Endothelial cell of umbilical vein (primary cell): ENCODE results near the gene PNPLA2. TPM values are rescaled to one million over a fixed set of nuclear protein-coding genes. Genes with fewer than 3 reads are reported as not detected.

Source experiments
- BruUV-seq: library from RNA; stranded (reverse); fragments of 400-500 nt; replicated peaks from 2 replicates; lab custom pipeline; 2021; lab: Mats Ljungman, UMichigan
- CTCF ChIA-PET: fragments of 300-600, 350-600 bp; sonication (Branson Sonifier 250); formaldehyde crosslinking; loops from one replicate; lab custom pipeline; 2021; ENCODE audit warnings: antibody characterized with exemption, inconsistent platforms; lab: Charles Lee
- POLR2A ChIA-PET: fragments of 300-600, 350-600 bp; sonication (Branson Sonifier 250); formaldehyde crosslinking; loops from one replicate; lab custom pipeline; 2021; ENCODE audit warnings: antibody characterized with exemption, inconsistent platforms; lab: Charles Lee
- DNase-seq: peaks from one replicate; pipeline ENCODE4 v3.0.0-alpha.2; 2011; ENCODE audit warnings: low read depth, low spot score
- FAIRE-seq: peaks from 2 replicates; lab custom pipeline; 2011; peaks lifted over from hg19 to GRCh38; lab: Jason Lieb, UNC
- H2AFZ ChIP-seq: 2 replicates; pipeline ENCODE4 v1.6.0; 2012; ENCODE audit warnings: low read depth, low read length, control low read depth, inconsistent platforms
- H3K27ac ChIP-seq: 2 replicates; pipeline ENCODE4 v1.5.1; 2011; ENCODE audit warnings: low read depth, mild to moderate bottlenecking, control low read depth, low read length, moderate library complexity; ENCODE audit not compliant: insufficient read depth
- H3K27me3 ChIP-seq, 2 experiments: 2 replicates each; pipeline versions ENCODE4 v1.6.0 to v1.6.1; 2011; ENCODE audit warnings: low read length in 2 of 2, mixed read lengths in 1 of 2; ENCODE audit not compliant: control insufficient read depth in 2 of 2, insufficient read depth in 2 of 2
- H3K36me3 ChIP-seq, 2 experiments: 2 replicates in 1 of 2; 3 replicates in 1 of 2; pipeline ENCODE4 v1.5.1; 2011; ENCODE audit warnings: low read length in 2 of 2, mild to moderate bottlenecking in 1 of 2, moderate library complexity in 1 of 2; ENCODE audit not compliant: control insufficient read depth in 2 of 2, insufficient read depth in 2 of 2; ENCODE audit errors: extremely low read depth in 1 of 2
- H3K4me1 ChIP-seq: 3 replicates; pipeline ENCODE4 v1.5.1; 2011; ENCODE audit warnings: mild to moderate bottlenecking, low read length; ENCODE audit not compliant: control insufficient read depth, insufficient read depth; ENCODE audit errors: extremely low read depth
- H3K4me2 ChIP-seq: 2 replicates; pipeline ENCODE4 v1.6.1; 2011; ENCODE audit warnings: low read length, control low read depth, mixed read lengths; ENCODE audit not compliant: insufficient read depth
- H3K4me3 ChIP-seq, 3 experiments: fragments of 200-600 bp in 1 of 3; sonication (generic), shearing (Covaris generic) in 1 of 3; replicated peaks in 1 of 3; 2 replicates each; pipeline ENCODE4 v1.5.1; 2011 to 2016; ENCODE audit warnings: control low read depth in 3 of 3, low read length in 3 of 3, mild to moderate bottlenecking in 2 of 3, inconsistent platforms in 1 of 3, low read depth in 1 of 3, moderate library complexity in 1 of 3; ENCODE audit not compliant: insufficient read depth in 1 of 3
- H3K79me2 ChIP-seq: 2 replicates; pipeline ENCODE4 v1.6.0; 2012; ENCODE audit warnings: low read length, inconsistent platforms; ENCODE audit not compliant: control insufficient read depth, insufficient read depth
- H3K9ac ChIP-seq: replicated peaks from 2 replicates; pipeline ENCODE3; 2011; ENCODE audit warnings: low read length, control low read depth; ENCODE audit not compliant: insufficient read depth; ENCODE audit errors: extremely low read depth
- H3K9me1 ChIP-seq: replicated peaks from 3 replicates; pipeline ENCODE4 v1.6.0; 2011; ENCODE audit warnings: mild to moderate bottlenecking, low read length; ENCODE audit not compliant: control insufficient read depth, insufficient read depth; ENCODE audit errors: extremely low read depth
- H3K9me3 ChIP-seq: replicated peaks from 2 replicates; pipeline ENCODE4 v1.5.1; 2012; ENCODE audit warnings: low read length, inconsistent platforms; ENCODE audit not compliant: control insufficient read depth, insufficient read depth
- H4K20me1 ChIP-seq: replicated peaks from 2 replicates; pipeline ENCODE3; 2011; ENCODE audit warnings: mild to moderate bottlenecking, low read length; ENCODE audit not compliant: control insufficient read depth, insufficient read depth; ENCODE audit errors: extremely low read depth
- CTCF ChIP-seq, 2 donors: IDR thresholded peaks; 1 replicate in 1 of 2; 2 replicates in 1 of 2; pipeline ENCODE4 v1.5.1; 2011; ENCODE audit warnings: low read length in 2 of 2, mild to moderate bottlenecking in 2 of 2, moderate library complexity in 2 of 2, control low read depth in 1 of 2, inconsistent platforms in 1 of 2, low read depth in 1 of 2; ENCODE audit not compliant: insufficient read depth in 1 of 2; ENCODE audit errors: extremely low read depth in 1 of 2
- EZH2 ChIP-seq: IDR thresholded peaks from 2 replicates; pipeline ENCODE4 v1.6.1; 2012; ENCODE audit warnings: borderline replicate concordance, low read depth, mild to moderate bottlenecking, moderate library complexity, low read length, inconsistent platforms; ENCODE audit not compliant: severe bottlenecking
- FOS ChIP-seq: IDR thresholded peaks from 2 replicates; pipeline ENCODE4 v1.6.1; 2011; ENCODE audit warnings: mild to moderate bottlenecking, low read length, moderate library complexity, borderline replicate concordance; ENCODE audit not compliant: insufficient read depth
- GATA2 ChIP-seq: IDR thresholded peaks from 2 replicates; pipeline ENCODE4 v1.7.0; 2011; ENCODE audit warnings: low read depth, mild to moderate bottlenecking, moderate library complexity, mixed read lengths, low read length; ENCODE audit not compliant: insufficient read length, insufficient read depth
- JUN ChIP-seq: IDR thresholded peaks from 2 replicates; pipeline ENCODE4 v1.6.1; 2011; ENCODE audit warnings: borderline replicate concordance, low read depth; ENCODE audit not compliant: insufficient read length, insufficient read depth
- MAX ChIP-seq: IDR thresholded peaks from 2 replicates; pipeline ENCODE4 v1.6.1; 2011; ENCODE audit not compliant: insufficient read depth, insufficient read length
- MYC ChIP-seq: IDR thresholded peaks from one replicate; pipeline ENCODE4 v1.6.1; 2011; ENCODE audit warnings: mild to moderate bottlenecking, low read depth, low read length
- POLR2A ChIP-seq: IDR thresholded peaks from 2 replicates; pipeline ENCODE4 v1.6.1; 2012; ENCODE audit warnings: low read depth, mild to moderate bottlenecking, control low read depth, low read length
- POLR2AphosphoS5 ChIP-seq: IDR thresholded peaks from 2 replicates; pipeline ENCODE4 v1.6.1; 2012; ENCODE audit warnings: low read depth, mild to moderate bottlenecking, control low read depth, low read length, moderate library complexity; ENCODE audit not compliant: insufficient read depth
- dilution Hi-C: fragments of 300-500 bp; cut with MboI; formaldehyde crosslinking; loops from one replicate; pipeline ENCODE4 v1.15.0; 2019; ENCODE audit warnings: low sequenced_read_pairs; ENCODE audit not compliant: extremely low pct_ligation_motif_present
- intact Hi-C: fragments of 100-400 bp; cut with micrococcal nuclease; formaldehyde crosslinking; loops from one replicate; pipeline ENCODE4 v1.10.0; 2022
- polyA plus RNA-seq, 4 experiments: library from polyadenylated mRNA; depleted of rRNA in 3 of 4; stranded (reverse) in 3 of 4; unstranded in 1 of 4; fragments of >200 nt; gene quantifications; 2 replicates each; pipeline versions ENCODE4 v1.2.1 to v1.2.3, GENCODE V29; 2011 to 2012; ENCODE audit warnings: missing spikeins in 1 of 4
- total RNA-seq: library from RNA; stranded (reverse); gene quantifications from 2 replicates; pipeline ENCODE4 v1.2.3, GENCODE V29; 2021

The PNPLA2 gene
- total and polyA plus RNA-seq, 2 donors (not counting 3 experiments of a cell fraction or from before 2014, with no cell fraction given): 73.1 to 75.6 TPM

GRCh38 chr11:842370-843002 lies 23.8 kb downstream of the PNPLA2 start, which contains the start of the genes POLR2L and TSPAN4:
Gene POLR2L, minus strand, starts transcription at chr11:842529. Its CDS starts 21 bp downstream, at chr11:842508.
Gene TSPAN4, plus strand, starts transcription at chr11:842852. Its CDS starts 7,453 bp downstream, at chr11:850305.
- Histone ChIP-seq H3K27ac (peak within 1 kb of the TSS; percentile 95), H3K36me3 (peaks cover 19 to 27% of the 10 kb centered on the region in 2 experiments), H3K79me2 (peaks cover 52% of the 10 kb centered on the region), H2AFZ (peak within 1 kb of the TSS; percentile 76), H3K9me3 (no peaks in the 10 kb centered on the region), H3K4me2 (peak within 1 kb of the TSS; percentile 82), H3K4me1 (peaks cover 38% of the 10 kb centered on the region), H4K20me1 (no peaks in the 10 kb centered on the region), H3K4me3 (peak within 1 kb of the TSS; percentile 84 to 95 (median 94)), H3K9ac (peak within 1 kb of the TSS; percentile 92), H3K27me3 (no peaks in the 10 kb centered on the region), H3K9me1 (no peaks in the 10 kb centered on the region)
- TF ChIP-seq EZH2 (no peak), FOS (no peak), GATA2 (no peak), MYC (peak; percentile 10), MAX (peak; percentile 58), JUN (no peak), CTCF (IDR thresholded peaks at IDR 0.05; ENCODE audit: extremely low read depth in 1 of 2, insufficient read depth in 1 of 2, low read depth in 1 of 2, low read length in 2 of 2) (no peak), POLR2AphosphoS5 (peak; percentile 99), POLR2A (peak; percentile 99)
- intact Hi-C loops: no loop called here
- FAIRE-seq (peak; percentile 91), DNase-seq (peak; percentile 85)
- CTCF ChIA-PET: interaction anchor here (1.2 to 3.3 kb wide), 4 partner anchors 9 to 209 kb away, joined by 6 to 19 read pairs (median 8); partner anchors contain the start of genes AP2A2 and CD151
- BruUV-seq: no TSS peak
- POLR2A ChIA-PET: interaction anchor here (1.4 to 4.1 kb wide), 4 partner anchors 9 to 33 kb away, joined by 5 to 28 read pairs (median 17); partner anchors contain the start of genes CD151, PNPLA2 and RPLP2
- dilution Hi-C loops: no loop called here
